ENCODE measurements around the gene ZMYND19.
A peak's percentile ranks its signal among the peaks of the same experiment; 100 is the strongest.
"Not testable (repeated sequence)": the region's sequence is repeated elsewhere in the genome, so short reads cannot be mapped to it uniquely, and the experiment has no call there.

ZMYND19 gene

GRCh38 chr9:137613738-137614523 is 23.6 kb upstream of the ZMYND19 start:
- DNase-seq = no peak

- DNase-seq = no peak
These were observed 22.9 kb upstream of the ZMYND19 start for GRCh38 chr9:137613259-137613658.

- no peak for DNase-seq
These were observed 22.4 kb upstream of the ZMYND19 start for GRCh38 chr9:137612741-137613142.

- DNase-seq = peak in 1 of 4 experiments; percentile 36
These were observed 21.6 kb upstream of the ZMYND19 start for GRCh38 chr9:137611623-137612609.

GRCh38 chr9:137610944-137611343 is 20.6 kb upstream of the ZMYND19 start:
- no peak for DNase-seq

GRCh38 chr9:137607141-137607857 is 17.0 kb upstream of the ZMYND19 start:
- DNase-seq = peak in 3 of 4 experiments; percentile 42 to 51 (median 50)

GRCh38 chr9:137606734-137607138 is 16.4 kb upstream of the ZMYND19 start:
- peak in 2 of 4 experiments; percentile 31 to 57 for DNase-seq

- DNase-seq = peak in 1 of 4 experiments; percentile 42
These were observed 15.8 kb upstream of the ZMYND19 start for GRCh38 chr9:137606005-137606621.

GRCh38 chr9:137605121-137606004 is 15.1 kb upstream of the ZMYND19 start, which contains the start of gene ARRDC1:
Gene ARRDC1 (plus strand): TSS chr9:137605686. CDS start chr9:137605718, 32 bp downstream.
- peak; percentile 96 to 99 (median 98) for DNase-seq

GRCh38 chr9:137604345-137605086 is 14.2 kb upstream of the ZMYND19 start:
- DNase-seq = no peak

- no peak for DNase-seq
These were observed 13.6 kb upstream of the ZMYND19 start for GRCh38 chr9:137603879-137604278.

GRCh38 chr9:137602661-137603060 is 12.3 kb upstream of the ZMYND19 start:
- DNase-seq = peak; percentile 67 to 84 (median 74)

- no peak for DNase-seq
These were observed 8.6 kb upstream of the ZMYND19 start for GRCh38 chr9:137598943-137599342.

- DNase-seq = not testable (repeated sequence)
These were observed 6.3 kb upstream of the ZMYND19 start for GRCh38 chr9:137596577-137596976.

- DNase-seq = no peak
These were observed 2.9 kb upstream of the ZMYND19 start for GRCh38 chr9:137593176-137593575.

- peak; percentile 28 to 67 (median 52) for DNase-seq
These were observed 2.5 kb upstream of the ZMYND19 start for GRCh38 chr9:137592767-137593166.

- DNase-seq = no peak
These were observed 216 bp downstream of the ZMYND19 start for GRCh38 chr9:137590123-137590468.

- DNase-seq = peak; percentile 26 to 55 (median 31)
These were observed 730 bp downstream of the ZMYND19 start for GRCh38 chr9:137589441-137590122.

GRCh38 chr9:137588891-137589290 is 1.4 kb downstream of the ZMYND19 start:
- no peak for DNase-seq

- no peak for DNase-seq
These were observed 2.0 kb downstream of the ZMYND19 start for GRCh38 chr9:137588311-137588710.
